ENCODE measurements around the gene GALNT17.

GRCh38 chr7:71345117-71345884 lies 213.4 kb downstream of the GALNT17 start:
- TF ChIP-seq CTCF (IDR thresholded peaks at IDR 0.05; ENCODE audit: borderline replicate concordance, extremely low read depth, low read length, poor library complexity, severe bottlenecking) (no peak), EZH2 (IDR thresholded peaks at IDR 0.05; ENCODE audit: borderline replicate concordance, low read depth, low read length, severe bottlenecking) (no peak)

Data from DND-41 (cell line).